Measurements from ENCODE around the gene PITPNM2. TPM values are rescaled to one million over a fixed set of nuclear protein-coding genes. Genes with fewer than 3 reads are reported as not detected.
"Not testable (repeated sequence)": the region's sequence is repeated elsewhere in the genome, so short reads cannot be mapped to it uniquely, and the experiment has no call there.

PITPNM2 gene
- total and polyA plus RNA-seq, 9 of the 15 experiments (the other 6 are each of a cell fraction or from before 2014, with no cell fraction given): 0.03 to 10.8 (median 2.9) TPM

- 83% methylated on average over 12 of the region's 12 CpGs for WGBS (ENCODE audit: insufficient coverage, low coverage, missing lambda C conversion rate)
- peaks cover 11 to 17% of the 10 kb centered on the region in 2 experiments for H3K4me1 ChIP-seq (replicated peaks in 1 of 2; ENCODE audit: control insufficient read depth in 2 of 2, insufficient read depth in 2 of 2, low read length in 2 of 2)
Measured at GRCh38 chr12:123104094-123104493, 46.8 kb downstream of the PITPNM2 start.

GRCh38 chr12:123102781-123103503, 47.9 kb downstream of the PITPNM2 start:
- FAIRE-seq: no peak
- in situ Hi-C loops (cut with MboI) (no loop called here), intact Hi-C loops (cut with micrococcal nuclease) (no loop called here)
- no peaks in the 10 kb centered on the region for H3K79me2 ChIP-seq (ENCODE audit: control insufficient read depth, insufficient read depth, low read length)
- H3K9me3 ChIP-seq (replicated peaks; ENCODE audit: control insufficient read depth, insufficient read depth, low read depth, low read length): no peaks in the 10 kb centered on the region
- H2AFZ ChIP-seq (ENCODE audit: low read depth, low read length): no peak overlapping the region
- no TSS peak for BruUV-seq (replicated peaks)
- no peaks in the 10 kb centered on the region for H3K9me1 ChIP-seq (ENCODE audit: control insufficient read depth, insufficient read depth, low read length)
- peak overlapping the region in 1 of 2 experiments; percentile 54; a peak in 1 of 4 replicates for H3K9ac ChIP-seq (ENCODE audit: insufficient read depth in 1 of 2, low read depth in 2 of 2, low read length in 2 of 2)
- no peaks in the 10 kb centered on the region for H4K20me1 ChIP-seq (replicated peaks; ENCODE audit: control insufficient read depth, insufficient read depth, low read length)
- no peak overlapping the region for H3K27ac ChIP-seq (ENCODE audit: extremely low read depth, low read depth, low read length)
- POLR2A ChIA-PET: interaction anchor here (1.1 to 1.2 kb wide), 2 partner anchors 9 to 11 kb away, joined by 3 to 6 read pairs; no protein-coding TSS in a partner anchor
- no peaks in the 10 kb centered on the region for H3K27me3 ChIP-seq (ENCODE audit: control insufficient read depth in 2 of 2, insufficient read depth in 2 of 2, low read length in 2 of 2)
- CTCF ChIA-PET (ENCODE audit: low intra/inter-chr PET ratio): no interaction called here
- no peak overlapping the region for H3K4me2 ChIP-seq (ENCODE audit: insufficient read depth, low read length)
- 54% methylated on average over 5 of the region's 5 CpGs for WGBS (ENCODE audit: insufficient coverage, low coverage, missing lambda C conversion rate)
- peaks cover 3% of the 10 kb centered on the region; the same call in 2 of the 3 replicates for H3K36me3 ChIP-seq (ENCODE audit: control insufficient read depth, insufficient read depth, low read length)
- ATAC-seq: no peak
- no peak for DNase-seq (ENCODE audit: extremely low read depth in 1 of 4, low spot score in 3 of 4)
- peaks cover 11 to 17% of the 10 kb centered on the region in 2 experiments for H3K4me1 ChIP-seq (replicated peaks in 1 of 2; ENCODE audit: control insufficient read depth in 2 of 2, insufficient read depth in 2 of 2, low read length in 2 of 2)
- no peak overlapping the region for H3K4me3 ChIP-seq
- no peak for TF ChIP-seq ZKSCAN1 (IDR thresholded peaks at IDR 0.05; ENCODE audit: low read depth, low read length)
- TF ChIP-seq E2F3 (CRISPR knock-in tag; IDR thresholded peaks at IDR 0.05): no peak
- TF ChIP-seq ARNT (IDR thresholded peaks at IDR 0.05): no peak
- TF ChIP-seq STAT5A (IDR thresholded peaks at IDR 0.05; ENCODE audit: borderline replicate concordance, low read length): no peak
- no peak for TF ChIP-seq ZBTB40 (IDR thresholded peaks at IDR 0.05)
- TF ChIP-seq ZBTB40 (CRISPR knock-in tag; IDR thresholded peaks at IDR 0.05): no peak

More at GRCh38 chr12:123104094-123104493, 46.8 kb downstream of the PITPNM2 start:
- FAIRE-seq; H3K4me3 ChIP-seq; in situ Hi-C loops (cut with MboI); H3K4me2 ChIP-seq (ENCODE audit: insufficient read depth, low read length); DNase-seq (ENCODE audit: extremely low read depth in 1 of 4, low spot score in 3 of 4); H2AFZ ChIP-seq (ENCODE audit: low read depth, low read length); H3K36me3 ChIP-seq (ENCODE audit: control insufficient read depth, insufficient read depth, low read length); H3K9me1 ChIP-seq (ENCODE audit: control insufficient read depth, insufficient read depth, low read length); H3K27me3 ChIP-seq (ENCODE audit: control insufficient read depth in 2 of 2, insufficient read depth in 2 of 2, low read length in 2 of 2); BruUV-seq (replicated peaks); ATAC-seq; H3K9ac ChIP-seq (ENCODE audit: insufficient read depth in 1 of 2, low read depth in 2 of 2, low read length in 2 of 2); intact Hi-C loops (cut with micrococcal nuclease); H3K79me2 ChIP-seq (ENCODE audit: control insufficient read depth, insufficient read depth, low read length); CTCF ChIA-PET (ENCODE audit: low intra/inter-chr PET ratio); H3K9me3 ChIP-seq (replicated peaks; ENCODE audit: control insufficient read depth, insufficient read depth, low read depth, low read length); H4K20me1 ChIP-seq (replicated peaks; ENCODE audit: control insufficient read depth, insufficient read depth, low read length); H3K27ac ChIP-seq (ENCODE audit: extremely low read depth, low read depth, low read length): not testable (repeated sequence)
- POLR2A ChIA-PET: interaction anchor here (1.2 kb wide), 1 partner anchor 48 kb away, joined by 3 read pairs; no protein-coding TSS in a partner anchor

Measured in K562 (cell line).